Activated CD4-positive, alpha-beta T cell treated with anti-CD3 and anti-CD28 coated beads, Interleukin-2, amount 50 U/mL, for 4 hours (primary cell): ENCODE measurements around the gene SPSB4.

ENCODE experiments used
- DNase-seq, 2 experiments: peaks; one replicate each; pipeline ENCODE4 v3.0.0-alpha.2; 2020

Gene SPSB4

GRCh38 chr3:141055136-141055535 is 4.0 kb downstream of the SPSB4 start:
- DNase-seq: no peak

- DNase-seq: no peak
Measured at GRCh38 chr3:141055536-141056445, 4.6 kb downstream of the SPSB4 start.

GRCh38 chr3:141056751-141057171 is 5.6 kb downstream of the SPSB4 start:
- no peak for DNase-seq

- no peak for DNase-seq
Measured at GRCh38 chr3:141057436-141057835, 6.3 kb downstream of the SPSB4 start.

GRCh38 chr3:141057946-141058800 is 7.0 kb downstream of the SPSB4 start:
- DNase-seq: no peak

GRCh38 chr3:141058996-141059395 is 7.8 kb downstream of the SPSB4 start:
- DNase-seq: no peak

- no peak for DNase-seq
Measured at GRCh38 chr3:141059816-141060215, 8.7 kb downstream of the SPSB4 start.

GRCh38 chr3:141060327-141060726 is 9.2 kb downstream of the SPSB4 start:
- no peak for DNase-seq

GRCh38 chr3:141063831-141064230 is 12.7 kb downstream of the SPSB4 start:
- no peak for DNase-seq

- DNase-seq: no peak
Measured at GRCh38 chr3:141064255-141064926, 13.2 kb downstream of the SPSB4 start.

GRCh38 chr3:141065258-141065657 is 14.1 kb downstream of the SPSB4 start:
- no peak for DNase-seq

- no peak for DNase-seq
Measured at GRCh38 chr3:141065841-141066805, 15.0 kb downstream of the SPSB4 start.

GRCh38 chr3:141067206-141067974 is 16.2 kb downstream of the SPSB4 start:
- DNase-seq: no peak

GRCh38 chr3:141070229-141070628 is 19.1 kb downstream of the SPSB4 start:
- DNase-seq: no peak

GRCh38 chr3:141070727-141071357 is 19.7 kb downstream of the SPSB4 start:
- DNase-seq: no peak

GRCh38 chr3:141071681-141072260 is 20.6 kb downstream of the SPSB4 start:
- DNase-seq: no peak

- no peak for DNase-seq
Measured at GRCh38 chr3:141072950-141073349, 21.8 kb downstream of the SPSB4 start.

GRCh38 chr3:141073580-141073979 is 22.4 kb downstream of the SPSB4 start:
- DNase-seq: no peak

GRCh38 chr3:141074529-141074928 is 23.4 kb downstream of the SPSB4 start:
- no peak for DNase-seq
